Stimulated activated CD4-positive, alpha-beta T cell treated with anti-CD3 and anti-CD28 coated beads, Interleukin-2, amount 100 ng/mL, for 48 hours (primary cell): ENCODE results near the gene UVRAG.
"Not testable (repeated sequence)": the region's sequence is repeated elsewhere in the genome, so short reads cannot be mapped to it uniquely, and the experiment has no call there.

Experiments used
- DNase-seq, 2 donors: peaks; one replicate each; pipeline ENCODE4 v3.0.0-alpha.2; 2020

The UVRAG gene

GRCh38 chr11:75850787-75851186 lies 35.8 kb downstream of the UVRAG start:
- no peak for DNase-seq

- no peak for DNase-seq
These were observed 36.2 kb downstream of the UVRAG start for GRCh38 chr11:75851203-75851602.

GRCh38 chr11:75852406-75853017 lies 37.5 kb downstream of the UVRAG start:
- DNase-seq, result no peak

- DNase-seq, result not testable (repeated sequence)
These were observed 38.6 kb downstream of the UVRAG start for GRCh38 chr11:75853563-75853962.

- DNase-seq, result no peak
These were observed 39.0 kb downstream of the UVRAG start for GRCh38 chr11:75853971-75854370.

GRCh38 chr11:75855206-75855605 lies 40.2 kb downstream of the UVRAG start:
- DNase-seq, result no peak

- DNase-seq, result no peak
These were observed 41.9 kb downstream of the UVRAG start for GRCh38 chr11:75856912-75857311.

GRCh38 chr11:75858042-75858441 lies 43.0 kb downstream of the UVRAG start:
- no peak for DNase-seq

GRCh38 chr11:75858613-75859012 lies 43.6 kb downstream of the UVRAG start:
- DNase-seq, result no peak

- no peak for DNase-seq
These were observed 44.6 kb downstream of the UVRAG start for GRCh38 chr11:75859614-75860013.

GRCh38 chr11:75862437-75862836 lies 47.4 kb downstream of the UVRAG start:
- DNase-seq, result no peak

GRCh38 chr11:75867778-75868374 lies 52.9 kb downstream of the UVRAG start:
- DNase-seq, result peak; percentile 44 to 53

- no peak for DNase-seq
These were observed 54.0 kb downstream of the UVRAG start for GRCh38 chr11:75868990-75869389.

GRCh38 chr11:75869661-75870455 lies 54.8 kb downstream of the UVRAG start:
- DNase-seq, result no peak

GRCh38 chr11:75872887-75873416 lies 57.9 kb downstream of the UVRAG start:
- DNase-seq, result no peak

- no peak for DNase-seq
These were observed 58.6 kb downstream of the UVRAG start for GRCh38 chr11:75873417-75874221.

GRCh38 chr11:75874684-75875341 lies 59.8 kb downstream of the UVRAG start:
- DNase-seq, result no peak

- DNase-seq, result not testable (repeated sequence)
These were observed 62.3 kb downstream of the UVRAG start for GRCh38 chr11:75877327-75877726.

GRCh38 chr11:75877931-75878330 lies 62.9 kb downstream of the UVRAG start:
- not testable (repeated sequence) for DNase-seq

- no peak for DNase-seq
These were observed 63.9 kb downstream of the UVRAG start for GRCh38 chr11:75878933-75879332.

- no peak for DNase-seq
These were observed 64.7 kb downstream of the UVRAG start for GRCh38 chr11:75879737-75880136.

- DNase-seq, result not testable (repeated sequence)
These were observed 65.3 kb downstream of the UVRAG start for GRCh38 chr11:75880343-75880742.
